GM12873 (cell line): ENCODE data around the gene AMDHD1.

ENCODE experiments used
- CTCF ChIP-seq: IDR thresholded peaks from 2 replicates; pipeline ENCODE4 v1.5.1; 2012; ENCODE audit warnings: low read depth, mild to moderate bottlenecking, moderate library complexity, low read length, control low read depth; ENCODE audit not compliant: insufficient read depth; ENCODE audit errors: missing control alignments

Gene AMDHD1

GRCh38 chr12:95943330-95943842 lies at the start of gene AMDHD1:
Gene AMDHD1 (plus strand): TSS chr12:95943331. CDS start chr12:95943399, 68 bp downstream.
- TF ChIP-seq CTCF, result peak; percentile 31

DNA sequence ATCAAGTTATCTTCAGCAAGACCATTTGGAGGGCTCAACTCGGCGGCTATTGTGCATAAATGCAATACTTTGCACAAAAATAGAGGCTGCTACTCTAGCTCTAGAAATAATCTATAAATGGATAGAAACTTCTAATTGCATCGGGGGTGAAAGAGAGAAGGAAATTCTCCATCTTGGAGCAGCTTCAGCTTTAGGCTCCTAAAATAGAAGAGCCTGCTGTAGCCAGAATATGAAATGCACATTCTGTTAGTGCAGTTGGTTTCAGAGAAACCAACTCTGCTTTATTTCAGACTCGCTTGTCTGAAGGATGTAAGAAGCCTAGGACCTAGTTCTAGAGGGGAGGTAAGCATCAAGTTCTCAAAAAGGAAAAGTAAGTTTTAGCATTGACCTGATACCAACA lies 46.3 kb upstream of the AMDHD1 start:
- TF ChIP-seq CTCF, result no peak

DNA sequence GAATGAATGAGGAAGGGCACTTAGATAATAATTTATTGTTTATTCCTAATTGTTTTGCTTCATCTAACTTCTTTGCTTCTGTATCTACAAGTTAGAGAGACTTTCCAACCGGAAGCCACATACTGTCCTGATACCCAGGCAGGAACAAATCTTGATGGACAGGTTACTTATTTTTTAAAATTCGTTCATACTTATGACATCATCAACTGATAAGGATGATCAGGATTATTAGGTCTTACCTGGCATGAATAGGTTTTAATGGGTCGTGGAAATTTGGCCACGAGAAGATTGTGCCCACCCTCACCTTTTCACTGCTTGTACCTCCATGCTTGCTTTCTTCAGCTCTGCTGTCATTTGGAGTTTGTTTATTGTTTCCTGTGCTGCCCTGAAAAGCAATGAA lies 45.0 kb upstream of the AMDHD1 start:
- no peak for TF ChIP-seq CTCF

DNA sequence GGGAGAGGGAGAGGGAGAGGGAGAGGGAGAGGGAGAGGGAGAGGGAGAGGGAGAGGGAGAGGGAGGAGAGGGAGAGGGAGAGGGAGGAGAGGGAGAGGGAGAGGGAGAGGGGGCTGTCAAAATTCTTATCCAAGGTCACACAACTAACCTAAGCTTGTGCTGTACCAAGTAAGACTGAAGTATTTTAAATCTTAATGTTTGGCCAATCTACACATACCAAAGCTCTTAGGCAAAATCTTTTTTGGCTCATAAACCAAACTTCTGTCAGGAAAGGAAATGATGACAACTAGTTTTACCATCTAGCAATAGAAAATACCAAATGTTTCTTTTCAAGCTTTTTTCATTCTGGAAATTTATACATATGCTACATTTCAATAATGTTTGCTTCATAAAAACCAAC lies 34.6 kb upstream of the AMDHD1 start:
- no peak for TF ChIP-seq CTCF

- TF ChIP-seq CTCF, result no peak
Observed at GRCh38 chr12:95909871-95910270, 33.3 kb upstream of the AMDHD1 start.

DNA sequence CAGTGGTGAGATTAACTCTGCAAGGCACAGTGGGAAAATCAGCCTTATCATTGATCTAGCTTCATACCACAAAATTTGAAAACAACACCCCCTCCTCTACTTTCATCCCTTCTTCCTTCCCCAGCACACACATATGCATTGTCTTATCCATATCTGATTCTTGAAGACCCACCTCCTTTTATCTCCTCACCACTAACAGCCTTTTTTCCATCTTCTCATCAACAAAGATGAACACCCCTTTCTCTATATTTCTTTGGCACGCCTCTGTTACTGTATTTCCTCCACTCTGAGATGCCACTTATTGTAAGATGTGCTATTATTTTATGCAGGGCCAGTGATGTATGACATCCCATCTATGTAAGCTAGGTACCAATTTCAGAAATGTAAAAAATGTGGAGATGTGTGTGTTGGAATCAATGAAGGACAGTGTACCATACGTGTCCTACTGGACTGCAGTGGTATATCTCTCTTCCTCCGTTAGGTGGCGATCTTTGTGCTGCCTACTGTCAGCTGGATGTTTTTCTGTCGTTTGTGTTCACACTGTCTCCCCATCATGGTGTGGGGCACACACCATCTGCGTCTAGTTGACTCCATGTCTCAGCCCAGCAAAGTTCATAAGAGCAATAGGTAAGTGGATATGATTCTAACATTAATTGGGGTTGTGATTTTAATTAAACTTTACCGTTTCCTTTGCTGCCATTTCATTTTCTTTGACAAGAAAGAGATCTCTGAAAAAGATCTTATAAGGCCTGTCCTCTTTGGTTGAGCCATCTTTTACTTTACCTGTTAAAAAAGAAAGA lies 24.7 kb upstream of the AMDHD1 start:
- peak; percentile 96 for TF ChIP-seq CTCF

DNA sequence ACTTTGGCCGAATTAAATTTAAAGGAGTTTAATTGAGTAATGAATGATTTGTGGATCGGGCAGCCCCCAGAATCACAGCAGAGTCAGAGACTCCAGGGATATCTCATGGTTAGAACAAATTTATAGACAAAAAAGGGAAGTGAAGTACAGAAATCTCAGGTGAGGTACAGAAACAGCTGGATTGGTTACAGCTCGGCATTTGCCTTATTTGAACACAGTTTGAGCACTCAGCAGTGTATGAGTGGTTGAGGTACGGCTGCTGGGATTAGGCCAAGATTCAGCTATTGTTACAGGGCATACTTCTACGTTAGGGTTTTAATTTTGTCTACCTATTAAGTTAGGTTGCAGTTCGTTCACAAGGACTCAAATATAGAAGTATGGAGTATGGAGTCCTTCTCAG lies 24.0 kb upstream of the AMDHD1 start:
- TF ChIP-seq CTCF, result no peak
